MCF 10A (cell line): ENCODE measurements around the gene MGAT5B. TPM values are rescaled to one million over a fixed set of nuclear protein-coding genes. Genes with fewer than 3 reads are reported as not detected.

Source experiments
- BruUV-seq: library from RNA; stranded (reverse); fragments of 400-500 nt; replicated peaks from 2 replicates; lab custom pipeline; 2021; lab: Mats Ljungman, UMichigan
- CTCF ChIA-PET: fragments of 300-600 bp; sonication (Branson Sonifier 250); formaldehyde crosslinking; extraction: SDS; loops from one replicate; lab custom pipeline; 2021; ENCODE audit warnings: antibody characterized with exemption, inconsistent platforms; lab: Yijun Ruan, JAX
- POLR2A ChIA-PET: fragments of 300-600, 350-650 bp; sonication (Branson Sonifier 250); formaldehyde crosslinking; extraction: SDS; loops from one replicate; lab custom pipeline; 2020; ENCODE audit warnings: antibody characterized with exemption, inconsistent platforms; lab: Yijun Ruan, JAX
- DNase-seq: peaks from one replicate; pipeline ENCODE4 v3.0.0-alpha.2; 2018; ENCODE audit not compliant: unreplicated experiment
- H3K27ac Mint-ChIP-seq: one replicate; pipeline ENCODE4 v1.8.0; 2022; ENCODE audit warnings: mild to moderate bottlenecking, low read depth, mixed read lengths; ENCODE audit not compliant: unreplicated experiment
- H3K27me3 Mint-ChIP-seq: one replicate; pipeline ENCODE4 v1.8.0; 2022; ENCODE audit warnings: mixed read lengths; ENCODE audit not compliant: insufficient read depth, unreplicated experiment
- H3K36me3 Mint-ChIP-seq: one replicate; pipeline ENCODE4 v1.8.0; 2022; ENCODE audit warnings: mild to moderate bottlenecking, moderate library complexity, mixed read lengths; ENCODE audit not compliant: insufficient read depth, unreplicated experiment
- H3K4me1 Mint-ChIP-seq: one replicate; pipeline ENCODE4 v1.8.0; 2022; ENCODE audit warnings: mixed read lengths; ENCODE audit not compliant: insufficient read depth, unreplicated experiment
- H3K4me3 Mint-ChIP-seq: one replicate; pipeline ENCODE4 v1.8.0; 2022; ENCODE audit warnings: mild to moderate bottlenecking, moderate library complexity, mixed read lengths; ENCODE audit not compliant: unreplicated experiment
- H3K9me3 Mint-ChIP-seq: one replicate; pipeline ENCODE4 v1.8.0; 2022; ENCODE audit warnings: mixed read lengths; ENCODE audit not compliant: unreplicated experiment
- CTCF ChIP-seq: fragments of 200-600 bp; IDR thresholded peaks from one replicate; pipeline ENCODE4 v1.8.0; 2022; ENCODE audit warnings: antibody characterized with exemption, mild to moderate bottlenecking; ENCODE audit not compliant: unreplicated experiment
- intact Hi-C: fragments of 100-400 bp; cut with micrococcal nuclease; formaldehyde crosslinking; loops from 2 replicates; pipeline ENCODE4 v1.14.1; 2022
- total RNA-seq: library from RNA; stranded (reverse); gene quantifications from 2 replicates; pipeline ENCODE4 v1.2.3, GENCODE V29; 2022

Gene MGAT5B
- total RNA-seq, 1 experiment from 2014 or later: 1.7 TPM

- POLR2A ChIA-PET: interaction anchor here (0.9 to 1.7 kb wide), 2 partner anchors 215 to 269 kb away, joined by 3 to 5 read pairs; partner anchors contain the start of gene SEC14L1
- Mint-ChIP-seq H3K4me3 (no peak overlapping the region), H3K9me3 (peaks cover 4% of the 10 kb centered on the region), H3K27ac (no peak overlapping the region), H3K4me1 (peaks cover 25% of the 10 kb centered on the region), H3K36me3 (no peaks in the 10 kb centered on the region), H3K27me3 (no peaks in the 10 kb centered on the region)
- no peak for TF ChIP-seq CTCF
- intact Hi-C loops: loop anchor here (10.0 kb wide), 1 partner anchor 73 kb away; no protein-coding TSS in a partner anchor
- no TSS peak for BruUV-seq
- CTCF ChIA-PET: interaction anchor here (0.5 to 3.4 kb wide), 3 partner anchors 9 to 577 kb away, joined by 3 to 25 read pairs (median 6); no protein-coding TSS in a partner anchor
- DNase-seq: no peak
Measured at GRCh38 chr17:76871668-76872067, 3.5 kb downstream of the MGAT5B start.

- DNase-seq: peak; percentile 96
- no peak for TF ChIP-seq CTCF
- Mint-ChIP-seq H3K27ac (peak overlapping the region; percentile 5), H3K4me3 (peak overlapping the region; percentile 58), H3K4me1 (peaks cover 21% of the 10 kb centered on the region), H3K36me3 (no peaks in the 10 kb centered on the region), H3K27me3 (no peaks in the 10 kb centered on the region), H3K9me3 (peaks cover 4% of the 10 kb centered on the region)
- CTCF ChIA-PET: interaction anchor here (0.6 to 3.4 kb wide), 5 partner anchors 9 to 1145 kb away, joined by 3 to 25 read pairs (median 4); no protein-coding TSS in a partner anchor
- intact Hi-C loops: loop anchor here (10.0 kb wide), 1 partner anchor 72 kb away; no protein-coding TSS in a partner anchor
- BruUV-seq: no TSS peak
- POLR2A ChIA-PET: interaction anchor here (0.9 to 1.7 kb wide), 2 partner anchors 214 to 268 kb away, joined by 3 to 5 read pairs; partner anchors contain the start of gene SEC14L1
Measured at GRCh38 chr17:76872221-76872873, 4.1 kb downstream of the MGAT5B start.

GRCh38 chr17:76872874-76873221, 4.6 kb downstream of the MGAT5B start:
- H3K27me3 Mint-ChIP-seq: no peaks in the 10 kb centered on the region
- POLR2A ChIA-PET: interaction anchor here (1.7 kb wide), 1 partner anchor 268 kb away, joined by 5 read pairs; the partner anchor contains the start of gene SEC14L1
- no peak for DNase-seq
- H3K4me3 Mint-ChIP-seq: peak overlapping the region; percentile 58
- CTCF ChIA-PET: interaction anchor here (0.6 to 3.4 kb wide), 5 partner anchors 10 to 1144 kb away, joined by 3 to 25 read pairs (median 6); no protein-coding TSS in a partner anchor
- intact Hi-C loops: loop anchor here (10.0 kb wide), 1 partner anchor 72 kb away; no protein-coding TSS in a partner anchor
- TF ChIP-seq CTCF: no peak
- peaks cover 16% of the 10 kb centered on the region for H3K4me1 Mint-ChIP-seq
- H3K36me3 Mint-ChIP-seq: no peaks in the 10 kb centered on the region
- H3K27ac Mint-ChIP-seq: peak overlapping the region; percentile 5
- no TSS peak for BruUV-seq
- H3K9me3 Mint-ChIP-seq: peaks cover 4% of the 10 kb centered on the region

- ChIA-PET POLR2A (no interaction called here), CTCF (no interaction called here)
- H3K4me1 Mint-ChIP-seq: peaks cover 15% of the 10 kb centered on the region
- no peak overlapping the region for H3K4me3 Mint-ChIP-seq
- H3K9me3 Mint-ChIP-seq: peaks cover 4% of the 10 kb centered on the region
- no peak overlapping the region for H3K27ac Mint-ChIP-seq
- H3K27me3 Mint-ChIP-seq: no peaks in the 10 kb centered on the region
- BruUV-seq: no TSS peak
- TF ChIP-seq CTCF: no peak
- no peak for DNase-seq
- intact Hi-C loops: loop anchor here (10.0 kb wide), 1 partner anchor 71 kb away; no protein-coding TSS in a partner anchor
- H3K36me3 Mint-ChIP-seq: no peaks in the 10 kb centered on the region
Measured at GRCh38 chr17:76873856-76874255, 5.7 kb downstream of the MGAT5B start.
